Posterior cingulate gyrus (tissue), 11 donors: Measurements from ENCODE around the gene WDR86.

Source experiments
- DNase-seq, 10 donors: peaks; one replicate each; pipeline versions ENCODE4 v3.0.0 to v3.0.0-alpha.2; 2020 to 2021; ENCODE audit warnings: mixed read lengths in 3 of 10
- intact Hi-C: fragments of 100-400 bp; cut with DNase I; formaldehyde crosslinking; loops from one replicate; pipeline ENCODE4 v1.15.1; 2023

Gene WDR86

DNA sequence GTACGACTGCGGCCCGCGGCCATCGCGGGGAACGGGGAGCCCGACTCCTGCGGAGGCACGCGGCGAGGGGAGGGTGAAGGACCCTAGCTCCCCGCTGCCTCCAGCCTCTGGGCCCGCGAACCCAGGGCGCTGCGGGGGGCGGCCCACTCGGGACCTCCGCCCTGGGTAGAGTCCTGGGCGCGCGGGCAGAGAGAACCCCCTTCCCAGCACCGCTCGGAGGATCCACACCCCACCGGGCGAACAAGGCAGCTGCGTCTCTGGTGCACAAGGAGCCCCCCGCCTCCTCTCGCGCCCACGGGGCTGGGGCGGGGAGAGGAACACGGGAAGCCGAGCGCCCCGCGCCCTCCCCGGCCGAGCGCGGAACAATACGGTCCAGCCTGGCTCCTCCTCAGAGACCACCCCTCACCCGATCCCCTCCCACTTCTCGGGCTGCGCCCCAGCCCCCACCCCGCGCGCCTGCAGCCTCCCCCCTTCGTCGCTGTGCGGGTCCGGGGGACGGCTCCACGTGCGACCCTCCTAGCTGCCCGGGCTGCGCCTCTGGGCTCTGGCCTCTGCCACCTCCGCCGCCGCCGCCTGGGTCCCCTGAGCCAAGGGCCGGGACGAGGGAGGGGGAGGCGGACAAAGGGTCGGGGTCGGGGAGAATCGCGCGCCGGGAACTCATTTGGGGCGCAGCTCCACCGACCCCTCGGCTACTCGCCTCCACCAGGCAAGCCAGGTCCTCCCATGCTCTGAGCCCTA lies at the start of gene WDR86:
Gene WDR86, minus strand, starts transcription at position 372 of the 738 bp plus-strand sequence. CDS start 449 bp downstream, outside the sequence.
- intact Hi-C loops = no loop called here
- DNase-seq = peak in 4 of 10 donors; percentile 15 to 77 (median 60)

- no peak for DNase-seq
- intact Hi-C loops = no loop called here
These were observed 47.7 kb upstream of the WDR86 start for GRCh38 chr7:151457534-151457933.

- intact Hi-C loops = no loop called here
- DNase-seq = no peak
These were observed 46.9 kb upstream of the WDR86 start for GRCh38 chr7:151456782-151457181.

- intact Hi-C loops = no loop called here
- no peak for DNase-seq
These were observed 46.4 kb upstream of the WDR86 start for GRCh38 chr7:151456276-151456675.

- intact Hi-C loops = no loop called here
- no peak for DNase-seq
These were observed 45.9 kb upstream of the WDR86 start for GRCh38 chr7:151455690-151456089.

- peak in 1 of 10 donors; percentile 80 for DNase-seq
- intact Hi-C loops = no loop called here
These were observed 45.2 kb upstream of the WDR86 start for GRCh38 chr7:151454932-151455530.

- intact Hi-C loops = no loop called here
- DNase-seq = peak in 1 of 10 donors; percentile 26
These were observed 44.5 kb upstream of the WDR86 start for GRCh38 chr7:151454305-151454704.

DNA sequence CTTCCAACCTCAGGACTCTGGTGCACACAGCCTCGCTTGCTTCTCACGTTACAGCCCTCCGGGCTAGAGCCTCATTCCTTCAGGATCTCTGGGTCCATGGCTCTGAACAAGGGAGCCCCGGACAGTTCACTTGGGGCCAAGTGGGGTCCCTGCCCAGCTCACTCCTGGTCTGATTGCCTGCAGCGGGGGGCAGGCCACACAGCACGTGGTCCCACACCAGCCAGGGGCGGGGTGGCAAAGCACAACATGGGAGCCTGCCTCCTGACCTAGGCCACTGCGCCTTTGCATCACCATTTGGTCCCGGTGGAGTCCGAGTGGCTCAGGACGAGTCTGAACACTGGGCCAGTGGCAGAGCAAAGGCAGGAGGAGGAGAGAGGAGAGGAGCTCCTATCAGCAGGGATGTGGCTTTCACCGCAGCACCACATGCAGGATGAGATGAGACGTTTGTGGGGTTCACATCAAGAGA lies 43.5 kb upstream of the WDR86 start:
- DNase-seq = peak in 2 of 10 donors; percentile 57 to 77
- intact Hi-C loops = no loop called here

- DNase-seq = peak in 2 of 10 donors; percentile 32 to 48
- intact Hi-C loops = no loop called here
These were observed 43.0 kb upstream of the WDR86 start for GRCh38 chr7:151452680-151453325.

DNA sequence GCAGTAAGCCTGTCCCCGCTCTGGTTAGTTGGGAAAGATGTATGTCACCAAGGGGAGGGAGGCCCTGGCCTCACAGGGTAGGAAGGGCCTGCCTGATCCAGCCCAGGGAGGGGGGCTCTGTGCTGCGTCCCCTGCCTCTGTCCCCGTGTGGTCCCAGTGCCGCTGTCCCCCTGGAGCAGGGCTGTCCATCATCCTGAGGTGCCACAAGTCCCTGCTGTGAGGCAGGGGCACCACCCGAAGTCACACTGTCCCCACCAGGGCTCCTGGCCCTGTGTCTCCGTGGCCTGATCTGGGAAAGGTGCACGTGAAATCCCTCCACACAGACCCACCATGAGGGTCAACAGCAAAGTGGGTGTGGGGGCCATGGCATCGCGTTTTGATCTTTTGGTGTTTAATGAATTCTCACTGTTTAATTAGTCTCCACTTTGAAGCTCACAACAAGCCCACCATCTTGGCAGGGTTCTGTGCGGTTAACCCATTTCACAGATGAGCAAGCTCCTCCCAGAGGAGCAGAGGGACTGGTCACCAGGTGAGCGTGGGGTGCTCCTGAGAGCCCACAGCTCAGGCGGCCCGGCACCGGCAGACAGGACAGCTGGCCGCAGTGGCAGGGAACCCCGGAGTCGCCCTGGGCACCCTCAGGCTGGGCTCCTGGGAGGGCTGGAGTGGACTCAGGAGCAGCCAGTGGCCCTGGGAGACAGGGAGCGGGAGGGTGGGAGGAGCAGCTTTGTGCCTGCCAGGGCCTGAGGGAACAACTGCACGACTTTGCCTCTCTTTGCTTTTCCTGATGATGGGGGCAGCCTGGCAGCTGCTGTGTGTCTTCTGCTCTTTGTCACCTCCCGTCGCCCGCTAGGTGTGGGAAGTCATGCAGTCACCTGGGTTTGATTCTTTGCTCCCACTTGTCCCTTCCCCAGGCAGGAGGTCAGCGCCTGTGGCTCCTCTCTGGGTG lies 42.1 kb upstream of the WDR86 start:
- intact Hi-C loops = no loop called here
- DNase-seq = peak in 2 of 10 donors; percentile 72 to 76

DNA sequence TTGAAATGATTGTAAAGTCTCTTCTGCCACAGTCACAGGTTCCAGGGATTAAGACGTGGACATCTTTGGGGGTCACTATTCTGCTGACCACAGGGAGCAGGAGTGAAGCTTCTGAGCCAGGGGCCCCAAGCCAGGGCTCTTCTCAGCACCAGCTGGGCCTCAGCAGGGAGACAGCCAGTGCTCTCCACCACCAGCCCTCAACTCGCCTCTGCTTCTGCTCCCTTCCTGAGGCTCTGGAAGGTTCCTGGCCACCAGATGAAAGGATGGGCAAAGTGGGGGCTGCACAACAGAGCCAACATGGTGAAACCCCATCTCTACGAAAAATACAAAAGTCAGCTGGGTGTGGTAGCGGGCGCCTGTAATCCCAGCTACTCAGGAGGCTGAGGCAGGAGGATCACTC lies 41.3 kb upstream of the WDR86 start:
- intact Hi-C loops = no loop called here
- peak in 1 of 10 donors; percentile 47 for DNase-seq

- peak in 2 of 10 donors; percentile 9 to 31 for DNase-seq
These were observed 40.2 kb upstream of the WDR86 start for GRCh38 chr7:151449990-151450389.

GRCh38 chr7:151448261-151449252 lies 38.7 kb upstream of the WDR86 start:
- intact Hi-C loops = loop anchor here (5.0 kb wide), 1 partner anchor 81 kb away; no protein-coding TSS in a partner anchor
- peak in 8 of 10 donors; percentile 53 to 89 (median 62) for DNase-seq

More at GRCh38 chr7:151449990-151450389, 40.2 kb upstream of the WDR86 start:
- intact Hi-C loops = loop anchor here (5.0 kb wide), 1 partner anchor 83 kb away; no protein-coding TSS in a partner anchor

- intact Hi-C loops = loop anchor here (5.0 kb wide), 1 partner anchor 81 kb away; no protein-coding TSS in a partner anchor
- DNase-seq = peak in 1 of 10 donors; percentile 66
These were observed 38.0 kb upstream of the WDR86 start for GRCh38 chr7:151447901-151448260.

DNA sequence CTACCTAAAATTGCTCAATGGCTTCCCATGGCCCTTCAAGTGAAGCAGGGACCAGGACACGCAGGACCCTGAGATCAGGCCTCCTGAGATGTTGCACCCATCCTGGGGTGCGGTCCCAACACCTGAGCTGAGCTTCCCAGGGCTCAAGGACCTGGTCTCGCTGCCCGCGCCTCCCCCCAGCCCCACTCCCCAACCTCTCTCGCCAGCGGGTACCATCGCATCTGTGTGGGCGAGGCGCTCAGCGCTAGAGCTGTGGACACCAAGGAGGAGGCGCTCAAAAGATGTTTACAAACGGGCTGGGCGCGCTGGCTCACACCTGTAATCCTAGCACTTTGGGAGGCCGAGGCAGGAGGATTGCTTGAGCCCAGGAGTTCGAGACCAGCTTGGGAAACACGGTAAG lies 37.5 kb upstream of the WDR86 start:
- peak in 1 of 10 donors; percentile 41 for DNase-seq
- intact Hi-C loops = loop anchor here (5.0 kb wide), 1 partner anchor 80 kb away; no protein-coding TSS in a partner anchor

- peak in 1 of 10 donors; percentile 77 for DNase-seq
- intact Hi-C loops = loop anchor here (5.0 kb wide), 1 partner anchor 79 kb away; no protein-coding TSS in a partner anchor
These were observed 36.6 kb upstream of the WDR86 start for GRCh38 chr7:151446412-151446811.

DNA sequence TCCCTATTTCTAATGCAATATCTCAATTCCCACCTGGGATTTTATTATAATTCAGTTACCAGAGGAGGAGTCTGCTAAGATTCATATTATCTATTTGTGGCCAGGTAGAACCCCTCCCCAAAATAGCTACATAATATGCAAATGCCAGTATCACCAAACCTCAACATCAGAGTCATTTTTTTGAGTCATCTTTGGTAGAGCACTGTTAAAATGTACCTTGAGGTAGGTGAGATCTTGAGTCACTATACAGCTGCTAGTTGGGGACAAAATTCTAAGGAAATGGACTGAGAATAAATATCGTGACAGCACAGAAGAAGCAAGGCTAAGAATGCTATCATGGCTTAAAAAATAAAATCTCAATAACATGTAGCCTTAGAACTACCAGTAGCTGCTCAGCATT lies 34.8 kb upstream of the WDR86 start:
- DNase-seq = no peak
- intact Hi-C loops = loop anchor here (5.0 kb wide), 1 partner anchor 77 kb away; no protein-coding TSS in a partner anchor

DNA sequence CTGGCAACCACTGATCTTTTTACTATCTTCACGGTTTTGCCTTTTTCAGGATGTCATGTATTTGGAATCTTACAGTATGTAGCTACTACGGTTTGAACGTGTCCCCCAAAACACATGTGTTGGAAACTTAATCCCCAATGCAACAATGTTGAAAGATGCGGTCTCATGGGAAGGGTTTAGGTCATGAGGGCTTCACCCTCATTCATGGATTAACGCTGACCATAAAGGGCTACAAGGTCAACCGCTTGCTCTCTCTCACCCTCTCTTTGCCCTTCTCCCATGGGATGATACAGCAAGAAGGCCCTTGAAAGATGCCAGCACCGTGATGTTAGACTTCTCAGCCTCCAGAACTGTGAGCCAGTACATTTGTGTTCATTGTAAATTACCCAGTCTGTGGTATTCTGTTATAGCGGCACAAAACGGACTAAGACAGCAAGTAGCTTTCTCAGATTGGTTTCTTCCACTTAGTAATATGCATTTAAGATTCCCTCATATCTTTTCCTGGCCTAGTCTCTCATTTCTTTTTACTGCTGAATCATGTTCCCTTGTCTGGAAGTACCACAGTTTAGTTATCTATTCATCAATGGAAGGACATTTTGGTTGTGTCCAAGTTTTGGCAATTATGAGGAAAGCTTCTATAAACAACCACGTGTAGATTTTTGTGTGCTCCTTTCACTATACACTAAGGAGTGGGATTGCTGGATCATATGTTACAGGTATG lies 33.1 kb upstream of the WDR86 start:
- peak in 1 of 10 donors; percentile 27 for DNase-seq
- intact Hi-C loops = no loop called here
